LNCaP clone FGC (cell line): ENCODE data around the gene MOGAT2.

ENCODE experiments used
- DNase-seq: peaks from one replicate; pipeline ENCODE4 v3.0.0-alpha.2; 2011; ENCODE audit warnings: low read depth
- H3K4me3 ChIP-seq: 2 replicates; pipeline ENCODE4 v1.5.1; 2011; ENCODE audit warnings: mild to moderate bottlenecking, low read depth, low read length, control low read depth
- TF ChIP-seq, protein P1 (sequence below): IDR thresholded peaks from 2 replicates; pipeline ENCODE4 v1.5.1; 2012; ENCODE audit warnings: mild to moderate bottlenecking; ENCODE audit not compliant: control insufficient read depth, insufficient read depth; ENCODE audit errors: extremely low read depth

MOGAT2 gene

DNA sequence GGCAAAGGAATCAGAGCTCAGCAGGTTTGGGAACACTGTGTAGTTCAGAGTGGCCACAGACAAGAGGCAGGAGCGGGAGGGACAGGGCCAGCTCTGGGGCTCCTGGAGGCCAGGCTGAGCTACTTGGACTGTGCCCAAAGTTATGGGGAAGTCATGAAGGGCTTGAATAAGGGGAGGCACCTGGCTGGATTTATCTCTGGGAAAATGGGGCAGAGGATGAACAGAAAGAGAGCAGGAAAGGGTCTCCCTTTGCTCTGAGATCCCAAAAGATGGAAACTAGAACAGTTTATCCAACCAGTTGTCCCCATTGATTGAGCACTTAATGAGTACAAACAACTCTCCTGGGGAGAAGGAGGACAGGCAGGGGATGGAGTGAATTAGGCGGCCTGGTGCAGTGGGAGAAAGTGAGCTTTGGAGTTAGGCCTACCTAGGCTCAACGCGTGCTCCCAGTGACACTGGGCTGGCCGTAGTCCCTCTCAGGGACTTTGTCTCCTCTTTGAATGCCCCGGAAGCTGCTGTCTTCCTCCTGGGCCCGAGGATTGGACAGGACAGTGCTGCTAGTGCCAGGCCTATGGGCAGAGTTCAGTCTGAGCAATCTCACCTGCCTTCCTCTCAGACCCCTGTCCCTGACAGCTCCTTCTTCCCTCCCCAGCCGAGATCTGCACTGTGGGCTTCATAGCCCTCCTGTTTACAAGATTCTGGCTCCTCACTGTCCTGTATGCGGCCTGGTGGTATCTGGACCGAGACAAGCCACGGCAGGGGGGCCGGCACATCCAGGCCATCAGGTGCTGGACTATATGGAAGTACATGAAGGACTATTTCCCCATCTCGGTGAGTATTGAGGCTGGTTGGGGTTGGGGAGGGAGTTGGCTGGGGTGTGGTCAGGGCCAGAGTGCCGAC, 2.0 kb downstream of the MOGAT2 start:
- no peak overlapping the region for H3K4me3 ChIP-seq
- DNase-seq = no peak
- TF ChIP-seq, protein P1, sequence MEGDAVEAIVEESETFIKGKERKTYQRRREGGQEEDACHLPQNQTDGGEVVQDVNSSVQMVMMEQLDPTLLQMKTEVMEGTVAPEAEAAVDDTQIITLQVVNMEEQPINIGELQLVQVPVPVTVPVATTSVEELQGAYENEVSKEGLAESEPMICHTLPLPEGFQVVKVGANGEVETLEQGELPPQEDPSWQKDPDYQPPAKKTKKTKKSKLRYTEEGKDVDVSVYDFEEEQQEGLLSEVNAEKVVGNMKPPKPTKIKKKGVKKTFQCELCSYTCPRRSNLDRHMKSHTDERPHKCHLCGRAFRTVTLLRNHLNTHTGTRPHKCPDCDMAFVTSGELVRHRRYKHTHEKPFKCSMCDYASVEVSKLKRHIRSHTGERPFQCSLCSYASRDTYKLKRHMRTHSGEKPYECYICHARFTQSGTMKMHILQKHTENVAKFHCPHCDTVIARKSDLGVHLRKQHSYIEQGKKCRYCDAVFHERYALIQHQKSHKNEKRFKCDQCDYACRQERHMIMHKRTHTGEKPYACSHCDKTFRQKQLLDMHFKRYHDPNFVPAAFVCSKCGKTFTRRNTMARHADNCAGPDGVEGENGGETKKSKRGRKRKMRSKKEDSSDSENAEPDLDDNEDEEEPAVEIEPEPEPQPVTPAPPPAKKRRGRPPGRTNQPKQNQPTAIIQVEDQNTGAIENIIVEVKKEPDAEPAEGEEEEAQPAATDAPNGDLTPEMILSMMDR = no peak

DNA sequence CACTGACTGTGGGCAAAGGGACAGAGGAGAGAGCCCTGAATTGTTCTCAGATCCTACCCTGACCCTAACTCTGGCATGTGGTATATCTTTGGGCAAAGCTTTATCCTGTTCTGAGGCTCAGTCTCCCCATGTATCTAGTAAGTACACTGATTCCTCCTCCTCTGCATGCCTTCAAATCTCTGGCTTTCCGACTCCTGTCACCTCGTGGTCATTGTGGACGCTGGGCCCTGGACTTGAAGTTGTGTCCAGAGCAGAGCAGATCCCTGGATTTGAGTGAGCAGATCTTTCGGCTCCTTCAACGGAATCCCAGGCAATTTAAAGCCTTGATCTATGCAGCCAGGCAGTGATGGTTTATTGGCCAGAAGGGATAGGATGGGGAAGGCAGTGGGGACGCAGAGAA, 3.0 kb downstream of the MOGAT2 start:
- TF ChIP-seq, protein P1 = no peak
- H3K4me3 ChIP-seq = no peak overlapping the region
- no peak for DNase-seq

DNA sequence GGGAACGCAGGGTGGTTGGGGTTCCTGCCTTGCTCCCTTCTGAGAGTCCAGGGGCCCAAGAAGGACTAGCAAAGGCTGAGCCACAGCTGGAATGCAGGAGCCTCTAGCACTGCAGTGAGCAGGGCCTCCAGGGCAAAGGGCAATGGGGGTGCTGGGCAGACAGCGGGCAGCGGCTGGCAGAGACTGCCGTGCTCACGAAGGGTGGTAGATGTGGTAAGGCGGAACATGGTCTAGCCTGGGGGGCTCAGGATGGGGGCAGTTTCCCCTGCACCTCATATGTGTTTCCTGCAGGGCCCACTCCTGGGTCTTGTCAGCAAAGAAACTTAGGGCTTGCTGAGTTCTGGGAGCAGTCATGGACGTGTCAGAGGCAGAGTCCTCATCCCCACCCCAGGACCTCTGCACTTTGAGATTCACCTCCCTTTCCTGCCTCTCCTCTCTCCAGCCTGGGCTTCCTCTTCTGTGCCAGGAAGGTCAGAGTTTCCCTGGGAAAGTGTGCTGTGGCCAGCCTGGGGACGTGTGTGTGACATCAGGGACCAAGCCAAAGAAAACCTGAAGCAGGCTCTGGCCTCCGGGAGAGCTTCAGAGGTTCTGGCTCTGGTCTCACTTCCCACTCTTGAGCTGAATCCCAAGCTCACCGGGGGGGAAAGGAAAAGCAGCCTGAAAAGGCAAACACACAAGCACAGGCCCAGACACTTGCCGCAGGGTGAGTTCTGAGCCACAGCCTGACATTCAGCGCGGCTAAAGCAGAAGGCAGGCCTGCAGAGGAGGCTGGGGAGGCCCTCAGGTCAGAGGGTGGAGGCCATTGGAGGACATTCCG, 4.4 kb downstream of the MOGAT2 start:
- TF ChIP-seq, protein P1 = no peak
- DNase-seq = peak; percentile 78
- no peak overlapping the region for H3K4me3 ChIP-seq

DNA sequence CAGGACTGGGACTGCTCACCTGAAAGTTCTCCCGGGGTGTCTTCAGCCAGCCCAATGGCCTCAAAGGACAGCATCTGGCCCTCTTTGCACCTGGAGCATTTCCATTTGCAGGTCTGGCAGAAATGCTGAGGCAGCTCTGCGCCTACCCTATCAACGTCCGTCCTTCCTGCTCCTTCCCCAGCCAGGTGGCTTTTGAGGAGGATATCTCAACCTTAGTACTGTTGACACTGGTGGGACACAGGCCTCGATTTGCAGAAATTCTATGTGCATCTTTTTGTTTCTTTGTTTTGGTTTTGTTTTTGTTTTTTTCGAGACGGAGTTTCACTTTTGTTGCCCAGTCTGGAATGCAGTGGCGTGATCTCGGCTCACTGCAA, 5.0 kb downstream of the MOGAT2 start:
- DNase-seq = no peak
- TF ChIP-seq, protein P1 = no peak
- no peak overlapping the region for H3K4me3 ChIP-seq

- no peak overlapping the region for H3K4me3 ChIP-seq
- TF ChIP-seq, protein P1 = no peak
- DNase-seq = no peak
Observed at GRCh38 chr11:75725547-75726320, 8.1 kb downstream of the MOGAT2 start.

DNA sequence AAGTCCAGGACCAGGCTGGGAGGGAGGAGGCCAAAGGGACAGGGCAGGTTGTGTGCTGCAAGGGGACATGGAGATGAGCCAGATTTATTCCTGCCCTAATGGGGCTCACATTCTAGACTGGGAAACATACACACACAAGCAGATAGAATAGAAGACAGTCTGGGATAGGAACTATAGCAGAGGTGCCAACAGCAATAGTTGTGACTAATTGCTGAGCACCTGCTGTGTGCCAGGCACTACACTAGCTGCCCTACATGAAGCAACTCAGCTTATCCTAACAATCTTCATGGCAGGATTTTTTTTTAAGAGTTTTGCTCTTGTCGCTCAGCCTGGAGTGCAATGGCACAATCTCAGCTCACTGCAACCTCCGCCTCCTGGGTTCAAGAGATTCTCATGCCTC, 11.4 kb downstream of the MOGAT2 start:
- DNase-seq = no peak
- TF ChIP-seq, protein P1 = no peak
- H3K4me3 ChIP-seq = no peak overlapping the region
